Right renal cortex interstitium (tissue), 3 donors: ENCODE measurements around the gene COX6A1. TPM values are rescaled to one million over a fixed set of nuclear protein-coding genes. Genes with fewer than 3 reads are reported as not detected.
A peak's percentile ranks its signal among the peaks of the same experiment; 100 is the strongest.
"Not testable (repeated sequence)": the region's sequence is repeated elsewhere in the genome, so short reads cannot be mapped to it uniquely, and the experiment has no call there.

Source experiments
- DNase-seq, 3 donors: peaks; one replicate each; pipeline ENCODE4 v3.0.0-alpha.2; 2013; ENCODE audit warnings: low read depth in 3 of 3, low spot score in 2 of 3
- polyA plus RNA-seq, 3 donors: library from polyadenylated mRNA; unstranded; fragments of 120-200 nt; gene quantifications; one replicate each; pipeline ENCODE4 v1.2.1, GENCODE V29; 2013; ENCODE audit not compliant: insufficient read length in 3 of 3

Gene COX6A1
- polyA plus RNA-seq, 3 donors, result 293 to 339 (median 323) TPM

DNA sequence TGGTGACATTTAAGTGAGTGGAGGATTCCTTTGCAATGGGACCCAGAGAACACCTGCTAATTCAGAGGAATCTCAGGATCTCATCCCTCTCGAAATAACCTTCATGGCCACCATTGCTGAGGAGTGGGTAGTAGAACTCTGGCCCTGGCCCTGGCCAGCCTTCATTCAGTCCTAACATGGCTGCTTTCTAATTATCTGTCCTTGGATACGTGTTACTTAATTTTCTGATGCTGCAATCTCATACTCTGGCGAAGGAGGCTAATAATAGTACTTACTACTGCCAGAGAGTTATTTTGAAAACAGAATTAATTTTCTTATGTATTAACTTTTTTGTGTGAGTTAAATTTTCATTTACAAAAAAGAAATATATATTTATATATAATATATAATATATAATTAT lies 12.1 kb upstream of the COX6A1 start:
- no peak for DNase-seq

DNA sequence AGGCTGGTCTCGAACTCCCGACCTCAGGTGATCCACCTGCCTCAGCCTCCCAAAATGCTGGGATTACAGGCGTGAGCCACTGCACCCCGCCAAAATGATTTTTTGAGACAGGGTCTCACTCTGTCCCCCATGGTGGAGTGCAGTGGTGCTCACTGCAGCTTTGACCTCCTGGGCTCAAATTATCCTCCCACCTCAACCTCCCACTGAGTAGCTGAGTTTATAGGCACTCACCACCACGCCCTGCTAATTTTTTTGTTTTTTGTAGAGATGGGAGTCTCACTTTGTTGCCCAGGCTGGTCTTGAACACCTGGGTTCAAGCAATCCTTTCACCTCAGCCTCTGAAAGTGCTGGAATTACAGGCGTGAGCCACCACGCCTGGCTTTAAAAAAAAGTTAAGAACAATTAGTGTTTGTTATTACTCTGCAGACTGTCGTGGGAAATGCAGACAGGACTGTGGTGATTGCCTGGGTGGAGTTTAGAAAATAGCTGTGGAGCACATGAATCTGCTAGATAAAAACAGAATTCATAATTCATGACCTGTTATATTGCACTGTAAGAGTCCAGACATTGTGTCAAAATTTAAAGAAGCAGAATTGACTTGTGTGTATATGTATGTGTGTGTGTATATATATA lies 9.2 kb upstream of the COX6A1 start:
- DNase-seq, result no peak

DNA sequence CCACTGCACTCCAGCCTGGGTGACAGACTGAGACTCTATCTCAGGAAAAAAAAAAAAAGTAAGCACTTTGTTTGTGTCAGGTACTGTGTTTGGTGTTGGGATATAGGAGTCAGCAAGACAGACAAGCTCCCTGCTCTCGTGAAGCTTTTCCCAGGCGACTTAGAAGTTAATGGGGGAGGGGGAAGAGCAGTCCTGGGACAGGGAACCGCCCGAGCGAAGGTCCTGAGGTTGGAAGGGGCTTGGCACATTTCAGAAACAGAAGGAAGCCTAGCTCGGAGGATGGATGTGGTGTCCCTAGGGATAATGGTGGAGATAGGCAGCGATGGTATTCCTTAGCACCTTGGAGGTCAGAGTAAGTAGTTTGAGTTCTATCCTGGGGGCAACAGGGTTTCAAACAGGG lies 8.5 kb upstream of the COX6A1 start:
- DNase-seq, result no peak

DNA sequence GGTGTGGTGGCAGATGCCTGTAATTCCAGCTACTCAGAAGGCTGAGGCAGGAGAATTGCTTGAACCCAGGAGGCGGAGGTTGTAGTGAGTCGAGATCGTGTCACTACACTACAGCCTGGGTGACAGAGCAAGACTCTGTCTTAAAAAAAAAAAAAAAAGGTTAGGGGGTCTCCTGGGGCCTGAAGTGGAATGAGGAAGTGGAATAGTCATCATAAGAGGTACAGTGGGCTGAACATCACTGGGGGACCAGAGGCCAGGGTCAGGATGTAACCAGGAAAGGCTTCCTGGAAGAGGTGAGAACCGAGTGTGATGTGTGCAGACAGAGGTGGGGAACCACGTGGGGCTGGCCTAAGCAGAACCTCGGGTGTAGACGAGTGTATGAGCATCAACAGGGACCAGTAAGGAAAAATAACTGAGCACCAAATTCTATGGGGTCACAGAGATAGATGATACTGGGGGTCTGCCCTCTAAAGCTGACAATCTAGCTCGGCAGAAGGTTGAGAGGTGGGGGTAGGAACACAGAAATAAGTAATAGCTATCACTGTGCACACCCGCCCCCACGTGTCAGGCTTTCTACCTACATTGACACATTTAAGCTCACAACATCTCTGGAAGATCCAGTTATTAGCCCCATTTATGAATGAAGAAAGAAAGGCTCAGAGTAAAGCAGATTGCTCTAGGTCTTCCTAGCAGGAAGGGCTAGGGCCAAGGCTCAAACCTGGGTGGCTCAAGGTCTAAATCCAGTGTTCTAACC lies 5.0 kb upstream of the COX6A1 start:
- no peak for DNase-seq

DNA sequence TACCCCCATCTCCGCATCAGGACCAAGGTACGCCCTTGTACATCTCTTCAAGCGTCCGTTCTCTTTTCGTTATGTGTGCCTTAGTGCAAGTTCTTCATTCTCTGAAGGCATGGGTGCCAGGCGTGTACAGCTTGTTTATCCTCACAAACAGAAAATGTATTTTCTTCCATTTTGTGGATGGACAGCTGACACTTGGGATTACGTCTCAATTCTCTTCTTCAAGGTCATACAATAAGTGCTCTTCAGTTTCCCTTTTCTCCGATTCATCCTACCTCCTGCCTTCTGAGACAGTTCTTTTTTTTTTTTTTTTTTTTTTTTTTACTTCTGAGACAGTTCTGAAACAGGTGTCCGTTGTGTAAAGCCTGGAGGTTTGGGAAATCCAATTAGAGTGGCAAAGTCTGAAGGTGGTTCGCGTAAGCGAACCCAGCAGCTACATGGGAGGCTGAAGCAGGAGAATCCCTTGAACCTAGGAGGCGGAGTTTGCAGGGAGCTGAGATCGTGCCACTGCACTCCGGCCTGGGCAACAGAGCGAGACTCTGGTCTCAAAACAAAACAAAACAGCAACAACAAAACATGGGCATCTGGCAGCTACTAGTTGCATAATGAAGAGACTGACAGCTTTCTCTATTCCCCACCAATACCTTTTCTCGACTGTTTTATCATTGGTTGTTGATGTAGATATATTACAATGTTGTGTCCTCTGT lies 734 bp downstream of the COX6A1 start:
- no peak for DNase-seq

DNA sequence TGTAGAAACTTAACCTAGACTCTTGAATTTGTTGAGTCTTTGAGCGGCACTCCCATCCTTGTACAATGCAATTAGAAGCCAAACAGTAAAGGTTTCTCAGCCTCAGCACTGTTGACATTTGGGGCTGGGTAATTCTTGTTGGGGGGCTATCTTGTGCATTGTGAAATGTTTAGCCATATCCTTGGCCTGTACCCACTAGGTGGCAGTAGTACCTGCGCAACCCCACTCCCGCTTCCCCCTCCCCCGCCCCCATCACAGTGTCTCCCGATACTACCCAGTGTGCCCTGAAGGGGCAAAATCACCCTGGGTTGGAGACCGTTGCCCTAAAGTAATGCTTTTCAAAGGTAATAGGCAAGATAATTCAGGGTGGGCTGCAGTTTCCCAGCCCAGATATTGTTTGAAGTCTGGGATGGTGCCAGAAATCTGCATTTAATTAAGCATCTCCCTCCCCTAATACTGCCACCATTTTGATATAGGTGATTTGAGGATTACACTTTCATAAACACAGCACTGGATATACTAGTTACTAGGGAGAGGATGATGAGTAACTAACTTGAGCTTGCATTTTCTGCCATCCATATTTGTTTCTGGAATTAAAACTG lies 1.8 kb downstream of the COX6A1 start:
- peak in 1 of 3 donors; percentile 32 for DNase-seq

DNA sequence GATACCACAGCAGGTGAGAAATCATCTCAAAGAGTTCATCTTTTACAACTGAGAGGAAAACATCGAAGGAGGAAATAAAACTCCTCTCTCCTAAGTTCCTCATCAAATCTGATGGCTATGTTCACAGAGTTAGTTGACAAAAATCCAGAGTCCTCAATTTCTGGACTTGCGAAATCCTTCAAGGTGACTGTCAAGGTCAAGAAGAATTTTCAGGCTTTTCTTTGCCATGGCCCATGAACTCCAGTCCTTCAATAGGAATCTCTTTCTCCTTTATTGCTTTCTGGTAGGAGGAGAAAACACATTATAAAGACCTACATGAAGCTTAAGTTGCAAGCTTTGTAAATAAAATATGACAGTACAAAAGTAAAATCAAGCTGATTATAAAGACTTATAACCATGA lies 6.8 kb downstream of the COX6A1 start:
- no peak for DNase-seq

DNA sequence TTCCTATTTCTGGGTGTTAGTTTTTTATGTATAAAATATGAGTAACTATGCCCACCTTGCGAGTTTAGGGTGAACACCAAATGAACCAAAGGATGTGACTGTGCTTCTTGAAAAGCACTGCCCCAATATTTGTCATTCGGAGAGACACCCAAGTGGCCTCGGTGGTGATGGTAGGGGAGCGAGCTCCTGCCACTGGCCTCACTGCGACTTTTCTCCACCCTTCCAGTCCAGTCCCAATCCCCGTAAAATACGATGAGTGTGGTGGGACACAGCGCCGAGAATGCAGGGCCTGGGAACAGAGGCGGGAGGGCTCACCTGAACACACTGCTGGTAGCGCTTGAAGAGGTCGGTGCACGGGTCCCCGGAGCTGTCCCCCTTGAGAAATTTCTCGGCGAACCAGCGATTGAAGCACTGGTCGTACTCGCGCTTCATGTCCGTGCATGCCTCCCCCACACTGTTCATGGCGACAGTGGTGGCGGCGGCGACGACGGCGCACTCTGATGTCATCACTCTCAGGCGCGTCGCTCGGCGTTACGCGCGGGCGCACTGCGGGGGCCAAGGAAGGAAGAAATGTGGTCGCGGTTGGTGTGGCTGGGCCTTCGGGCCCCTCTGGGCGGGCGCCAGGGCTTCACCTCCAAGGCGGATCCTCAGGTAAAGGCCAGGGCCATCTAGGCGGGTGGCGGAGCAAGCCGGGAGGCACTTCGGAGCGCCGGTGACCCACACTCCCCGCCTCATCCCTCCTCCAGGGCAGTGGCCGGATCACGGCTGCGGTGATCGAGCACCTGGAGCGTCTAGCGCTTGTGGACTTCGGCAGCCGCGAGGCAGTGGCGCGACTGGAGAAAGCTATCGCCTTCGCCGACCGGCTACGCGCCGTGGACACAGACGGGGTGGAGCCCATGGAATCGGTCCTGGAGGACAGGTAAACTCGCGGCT lies 8.3 kb downstream of the COX6A1 start, which contains the start of the genes GATC and TRIAP1:
Gene GATC, plus strand, starts transcription at position 534 of the 933 bp plus-strand sequence. Its CDS starts 37 bp downstream, at position 571.
Gene TRIAP1, minus strand, starts transcription at position 474 of the 933 bp plus-strand sequence. Its CDS starts 12 bp downstream, at position 462.
- DNase-seq, result peak in 2 of 3 donors; percentile 75 to 79

DNA sequence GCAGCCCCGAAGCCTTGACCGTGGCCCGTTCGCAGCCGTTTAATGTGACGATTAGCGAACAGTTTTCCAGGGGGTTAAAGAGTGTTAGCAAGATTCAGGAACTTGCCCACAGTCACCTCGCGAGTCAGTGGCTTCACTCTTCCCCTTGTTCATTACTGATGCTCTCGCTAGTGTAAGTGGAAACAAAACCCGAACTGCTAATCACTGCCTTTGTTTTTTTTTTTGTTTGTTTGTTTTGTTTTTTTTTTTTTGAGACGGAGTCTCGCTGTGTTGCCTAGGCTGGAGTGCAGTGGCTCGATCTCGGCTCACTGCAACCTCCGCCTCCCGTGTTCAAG lies 8.9 kb downstream of the COX6A1 start:
- DNase-seq, result not testable (repeated sequence)

DNA sequence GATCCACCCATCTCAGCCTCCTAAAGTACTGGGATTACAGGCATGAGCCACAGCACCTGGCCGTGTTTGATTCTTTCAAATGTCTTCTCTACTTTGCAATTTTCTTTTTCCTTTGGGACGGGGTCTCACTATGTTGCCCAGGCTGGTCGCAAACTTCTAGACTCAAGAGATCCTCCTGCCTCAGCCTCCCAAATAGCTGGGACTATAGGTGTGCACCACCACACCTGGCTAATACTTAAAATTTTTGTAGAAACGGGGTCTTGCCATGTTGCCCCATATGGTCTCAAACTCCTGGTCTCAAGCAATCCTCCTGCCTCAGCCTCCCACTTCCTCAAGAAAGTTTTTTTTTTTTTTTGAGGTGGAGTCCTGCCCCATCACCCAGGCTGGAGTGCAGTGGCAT lies 10.1 kb downstream of the COX6A1 start:
- DNase-seq, result no peak

DNA sequence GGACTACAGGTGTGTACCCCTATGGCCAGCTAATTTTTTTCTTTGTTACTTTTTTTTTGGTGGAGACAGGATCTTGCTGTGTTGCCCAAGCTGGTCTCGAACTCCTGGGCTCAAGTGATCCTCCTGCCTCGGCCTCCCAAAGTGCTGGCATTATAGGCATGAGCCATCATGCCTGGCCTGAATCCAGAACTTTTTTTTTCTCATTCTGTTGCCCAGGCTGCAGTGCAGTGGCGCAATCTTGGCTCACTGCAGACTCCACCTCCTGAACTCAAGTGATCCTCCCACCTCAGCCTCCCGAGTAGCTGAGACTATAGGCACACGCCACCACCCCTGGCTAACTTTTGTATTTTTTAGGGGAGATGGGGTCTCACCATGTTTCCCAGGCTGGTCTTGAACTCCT lies 14.6 kb downstream of the COX6A1 start:
- not testable (repeated sequence) for DNase-seq

DNA sequence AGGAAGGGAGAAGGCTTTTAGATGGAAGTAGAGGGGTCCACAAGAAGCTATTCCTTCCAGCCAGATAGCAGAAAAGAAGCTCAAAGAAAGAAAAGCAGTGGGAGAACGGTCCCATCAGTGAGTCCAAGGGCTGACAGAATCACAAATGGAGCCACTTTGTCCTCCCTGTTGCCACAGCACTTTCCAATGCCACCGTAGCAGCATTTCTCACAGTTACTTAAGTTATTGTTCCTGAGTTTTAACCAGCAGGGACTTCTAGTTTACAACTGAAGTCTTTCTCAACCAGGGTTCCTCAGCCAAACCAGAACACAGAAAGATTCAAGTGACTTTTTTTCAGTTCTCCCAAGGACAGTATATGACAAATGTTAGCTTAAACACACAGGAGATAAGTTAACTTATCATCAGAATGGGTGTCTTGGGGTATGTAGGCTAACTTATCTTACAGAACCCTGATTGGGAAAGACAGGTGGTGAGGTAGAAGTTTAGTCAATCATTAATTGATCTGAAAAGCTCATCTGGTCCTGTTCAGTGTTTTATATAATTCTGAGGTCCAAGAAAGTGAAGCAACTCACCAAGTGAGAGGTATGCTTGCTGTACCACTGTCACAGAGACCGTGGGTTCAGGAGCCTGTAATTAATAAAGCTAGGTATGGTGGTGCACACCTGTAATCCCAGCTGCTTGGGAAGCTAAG lies 15.3 kb downstream of the COX6A1 start:
- no peak for DNase-seq

DNA sequence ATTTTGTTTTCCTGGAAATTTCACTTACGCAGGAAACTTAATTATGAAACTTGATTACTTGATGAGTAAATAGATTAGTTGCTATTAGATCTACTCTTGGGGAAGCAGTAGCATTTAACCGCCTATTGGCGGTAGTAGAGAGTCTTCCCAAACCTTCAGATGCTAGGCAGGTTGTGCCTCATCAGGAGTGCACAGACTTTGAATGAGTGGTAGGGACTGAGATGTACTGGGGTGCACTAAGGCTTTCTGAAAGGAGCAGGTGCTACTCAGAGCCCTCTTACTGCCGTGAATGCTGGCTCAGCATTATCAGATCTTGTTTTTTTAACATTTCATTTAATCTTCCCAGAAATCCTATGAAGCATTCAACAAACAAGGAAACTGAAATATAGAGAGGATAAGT lies 16.1 kb downstream of the COX6A1 start:
- no peak for DNase-seq

DNA sequence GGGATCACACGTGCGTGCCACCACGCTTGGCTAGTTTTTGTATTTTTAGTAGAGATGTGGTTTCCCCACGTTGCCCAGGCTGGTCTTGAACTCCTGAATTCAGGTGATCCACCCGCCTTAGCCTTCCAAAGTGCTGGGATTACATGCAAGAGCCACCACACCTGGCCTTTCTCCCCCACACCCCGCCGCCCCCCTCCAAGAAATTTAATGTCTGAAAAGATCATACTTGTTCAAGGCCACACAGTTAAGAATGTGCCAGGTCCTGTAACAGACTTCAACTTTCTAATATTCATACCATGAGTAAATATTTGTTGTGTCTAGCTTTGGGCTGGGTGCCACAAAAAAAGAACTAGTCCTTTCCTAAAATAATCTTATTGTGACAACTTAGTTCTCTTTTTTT lies 17.4 kb downstream of the COX6A1 start:
- DNase-seq, result no peak

DNA sequence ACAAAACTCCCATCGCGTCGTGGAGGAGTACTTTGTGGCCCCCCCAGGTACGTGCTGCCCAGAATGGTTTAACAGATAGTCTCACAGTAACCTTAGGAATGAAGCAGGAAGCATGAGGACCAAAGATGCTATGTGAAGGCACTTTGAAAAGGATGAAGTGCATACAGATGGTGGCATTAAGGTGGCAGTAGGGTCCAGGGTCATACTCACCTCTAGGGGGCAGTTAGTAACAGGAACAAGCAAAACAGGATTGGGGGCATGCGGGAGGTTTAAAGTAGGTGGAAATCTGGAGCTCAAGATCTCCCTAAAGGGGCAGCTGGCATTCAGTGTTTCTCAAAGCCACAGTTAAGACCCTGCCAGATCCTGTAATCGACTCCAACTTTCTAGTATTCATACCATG lies 19.2 kb downstream of the COX6A1 start:
- no peak for DNase-seq

DNA sequence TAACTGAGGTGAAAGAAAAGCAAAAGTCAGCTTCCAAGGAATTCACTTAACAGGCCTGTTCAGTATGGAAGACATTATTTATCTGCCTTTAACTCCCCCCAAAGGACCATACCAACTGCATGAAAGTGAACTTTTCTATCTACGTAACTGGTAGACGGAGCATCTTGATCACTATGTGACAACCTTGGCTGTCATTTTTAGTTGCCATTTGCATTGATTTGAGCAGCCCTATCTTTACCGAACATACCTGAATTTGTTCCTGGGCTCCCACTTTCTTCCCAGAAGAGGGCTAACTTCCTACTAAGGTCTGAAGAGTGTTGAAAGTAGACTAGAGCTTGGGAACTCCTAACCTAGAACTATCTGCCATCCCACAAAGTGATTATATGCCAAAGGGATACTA lies 22.2 kb downstream of the COX6A1 start:
- DNase-seq, result no peak

DNA sequence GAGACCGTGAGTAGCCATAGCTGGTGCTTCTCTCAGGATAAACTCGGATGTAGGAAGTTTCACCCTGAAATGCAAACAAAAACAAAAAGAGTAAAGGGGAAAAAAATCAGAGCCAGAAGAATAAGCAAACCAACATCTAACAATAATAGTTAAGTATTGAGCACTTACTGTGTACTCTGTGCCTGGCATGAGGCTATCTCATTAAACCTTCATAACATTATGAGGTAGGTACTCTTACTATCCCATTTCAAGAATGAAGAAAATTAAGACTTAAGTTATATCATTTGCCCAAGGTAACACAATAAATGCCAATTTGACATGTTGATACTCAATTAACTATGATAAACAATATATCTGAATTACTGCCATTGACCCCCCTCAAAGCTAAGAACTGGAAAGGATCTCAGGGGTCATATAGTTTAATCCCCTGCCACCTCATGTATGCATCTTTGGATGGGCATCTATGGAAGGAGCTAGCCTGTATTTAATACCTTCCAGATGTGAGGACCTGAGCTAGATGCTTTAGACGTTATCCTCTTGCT lies 24.3 kb downstream of the COX6A1 start:
- no peak for DNase-seq

DNA sequence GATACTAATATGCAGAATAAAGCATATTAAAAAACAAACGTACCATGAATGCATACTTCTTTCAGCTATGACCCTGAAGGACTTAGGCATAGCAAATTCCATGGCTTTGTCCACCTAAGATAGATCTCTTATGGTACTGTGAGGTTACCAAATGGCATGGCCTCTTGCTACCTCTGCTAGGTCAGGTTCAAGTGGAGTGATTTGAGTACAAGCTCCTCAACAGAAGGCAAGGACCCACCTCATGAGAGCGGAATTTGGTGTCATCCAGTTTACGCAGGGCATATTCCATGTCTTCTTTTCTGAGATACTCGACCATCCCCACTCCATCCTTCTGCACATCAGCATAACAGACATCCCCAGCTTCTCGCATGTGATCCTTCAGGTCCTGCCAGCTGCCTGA lies 25.8 kb downstream of the COX6A1 start:
- no peak for DNase-seq

DNA sequence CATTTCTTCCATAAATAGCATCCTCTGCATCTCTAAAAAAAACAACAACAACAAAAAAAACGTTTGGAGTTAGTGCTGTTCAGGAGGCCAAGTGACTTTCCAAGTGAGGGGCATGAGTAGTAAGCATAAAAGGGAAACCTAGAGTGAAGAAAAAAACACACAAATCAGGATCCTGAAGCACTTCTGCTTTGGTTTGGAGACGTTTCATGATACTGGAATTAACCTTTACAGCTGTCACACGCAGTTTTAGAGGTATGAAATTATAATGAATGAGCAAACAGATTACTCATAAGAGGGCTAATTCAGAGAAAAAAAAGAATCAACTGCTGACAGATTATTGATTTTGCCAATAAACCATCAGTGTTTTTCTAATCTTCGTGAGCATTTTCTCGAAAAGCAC lies 27.8 kb downstream of the COX6A1 start:
- DNase-seq, result no peak
